Stimulated activated CD8-positive, alpha-beta memory T cell treated with anti-CD3 and anti-CD28 coated beads, Interleukin-7, amount 100 ng/mL, for 1 hour (primary cell): ENCODE results near the gene CGNL1.

Experiments
- DNase-seq, 2 donors: peaks; one replicate each; pipeline ENCODE4 v3.0.0-alpha.2; 2020; ENCODE audit warnings: low read depth in 2 of 2

CGNL1 gene

GRCh38 chr15:57352535-57353316 is 23.6 kb upstream of the CGNL1 start:
- DNase-seq, result no peak

- DNase-seq, result no peak
Observed at GRCh38 chr15:57353317-57353804, 22.9 kb upstream of the CGNL1 start.

GRCh38 chr15:57354436-57355123 is 21.7 kb upstream of the CGNL1 start:
- DNase-seq, result no peak

GRCh38 chr15:57355259-57355658 is 21.0 kb upstream of the CGNL1 start:
- DNase-seq, result no peak

- DNase-seq, result no peak
Observed at GRCh38 chr15:57356178-57356577, 20.1 kb upstream of the CGNL1 start.

- no peak for DNase-seq
Observed at GRCh38 chr15:57356636-57357035, 19.7 kb upstream of the CGNL1 start.

- no peak for DNase-seq
Observed at GRCh38 chr15:57357799-57358198, 18.5 kb upstream of the CGNL1 start.

- DNase-seq, result no peak
Observed at GRCh38 chr15:57358571-57358970, 17.7 kb upstream of the CGNL1 start.

GRCh38 chr15:57363661-57364060 is 12.6 kb upstream of the CGNL1 start:
- DNase-seq, result no peak

GRCh38 chr15:57364282-57365007 is 11.9 kb upstream of the CGNL1 start:
- no peak for DNase-seq

- no peak for DNase-seq
Observed at GRCh38 chr15:57367556-57367955, 8.7 kb upstream of the CGNL1 start.

GRCh38 chr15:57370929-57371328 is 5.4 kb upstream of the CGNL1 start:
- no peak for DNase-seq

GRCh38 chr15:57373251-57373881 is 2.9 kb upstream of the CGNL1 start:
- DNase-seq, result no peak

- no peak for DNase-seq
Observed at GRCh38 chr15:57373882-57374276, 2.4 kb upstream of the CGNL1 start.

GRCh38 chr15:57376696-57377477 is 582 bp downstream of the CGNL1 start:
- no peak for DNase-seq

GRCh38 chr15:57377478-57377847 is 1.2 kb downstream of the CGNL1 start:
- DNase-seq, result no peak

- no peak for DNase-seq
Observed at GRCh38 chr15:57379487-57379886, 3.2 kb downstream of the CGNL1 start.

GRCh38 chr15:57380854-57381253 is 4.5 kb downstream of the CGNL1 start:
- DNase-seq, result no peak

GRCh38 chr15:57382215-57382614 is 5.9 kb downstream of the CGNL1 start:
- no peak for DNase-seq

- no peak for DNase-seq
Observed at GRCh38 chr15:57382969-57383368, 6.7 kb downstream of the CGNL1 start.

GRCh38 chr15:57384024-57384423 is 7.7 kb downstream of the CGNL1 start:
- no peak for DNase-seq
